Measurements from ENCODE around the gene BRWD1.

Gene BRWD1

DNA sequence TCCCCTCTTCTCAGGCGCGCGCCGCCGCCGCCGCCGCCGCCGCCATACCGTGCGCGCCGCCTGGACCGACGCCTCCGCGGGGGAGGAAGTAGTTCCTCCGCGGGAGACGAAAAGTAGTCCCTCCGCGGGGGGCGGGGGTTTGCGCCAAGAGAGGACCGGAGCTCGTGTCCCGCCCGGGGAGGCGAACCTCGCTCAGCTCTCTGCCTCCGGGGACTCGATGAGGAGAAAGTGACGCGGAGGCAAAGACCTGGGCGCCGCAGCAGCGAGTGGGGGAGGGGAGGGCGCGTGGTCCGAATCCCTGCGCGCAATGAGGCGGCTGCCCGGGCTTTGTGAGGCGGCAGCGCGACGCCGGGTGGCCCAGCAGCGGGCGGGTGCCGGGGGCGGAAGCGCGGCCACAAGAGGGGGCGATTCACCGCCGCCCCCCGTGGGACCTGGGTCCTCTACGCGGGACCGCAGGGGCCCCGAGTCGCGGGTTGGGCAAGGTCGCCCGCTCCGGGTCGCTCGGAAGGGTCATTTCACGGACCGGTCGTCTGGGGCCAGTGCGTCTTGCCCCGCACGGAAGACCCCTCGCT lies at the start of gene BRWD1:
TSS of gene BRWD1 (minus strand) at position 62 of the 572 bp plus-strand sequence. CDS start 141 bp downstream, outside the sequence.
- no peak for FAIRE-seq
- DNase-seq (ENCODE audit: insufficient read length, low spot score), result peak; percentile 82
- TF ChIP-seq POLR2A (IDR thresholded peaks at IDR 0.05; ENCODE audit: low read depth, low read length), result peak; percentile 88

DNA sequence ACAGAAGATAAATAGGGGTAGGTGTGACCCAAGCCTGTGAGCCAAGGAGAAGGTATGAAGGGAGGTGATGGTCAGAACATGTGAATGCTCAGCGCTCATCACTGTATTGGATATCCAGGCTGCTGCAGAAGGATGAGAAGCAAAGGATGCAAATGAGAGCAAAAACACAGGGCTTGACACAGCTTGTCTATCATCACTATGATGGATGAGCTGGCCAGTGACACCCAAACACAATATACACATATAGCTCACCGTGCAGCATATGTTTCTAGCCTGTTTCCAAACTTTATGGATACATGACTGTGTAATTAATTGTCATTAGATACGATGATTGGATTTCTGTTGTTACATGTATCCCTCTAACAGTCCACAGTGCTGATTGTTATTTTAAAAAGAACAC lies 49.3 kb upstream of the BRWD1 start:
- FAIRE-seq (no peak), DNase-seq (ENCODE audit: insufficient read length, low spot score) (no peak)
- TF ChIP-seq POLR2A (IDR thresholded peaks at IDR 0.05; ENCODE audit: low read depth, low read length), result no peak

DNA sequence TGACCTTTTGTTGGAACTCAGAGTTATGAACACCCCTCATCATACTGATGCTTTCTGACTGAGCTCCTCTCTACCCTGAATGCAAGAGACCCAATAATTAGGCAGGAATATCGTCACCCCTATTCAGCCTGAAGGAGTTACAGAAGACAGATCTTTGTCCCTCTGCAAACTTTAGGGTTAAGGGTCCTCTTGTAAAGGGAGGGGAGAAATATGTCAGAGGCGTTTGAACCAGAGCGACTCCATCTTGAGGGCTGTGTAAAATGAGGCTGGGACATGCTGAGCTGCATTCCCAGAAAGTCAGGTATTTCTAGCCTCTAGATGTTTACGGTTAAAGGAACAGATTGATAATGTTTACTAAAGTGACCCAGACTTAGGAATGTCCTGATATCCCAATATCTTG lies 46.0 kb upstream of the BRWD1 start:
- FAIRE-seq (no peak), DNase-seq (ENCODE audit: insufficient read length, low spot score) (no peak)
- no peak for TF ChIP-seq POLR2A (IDR thresholded peaks at IDR 0.05; ENCODE audit: low read depth, low read length)

DNA sequence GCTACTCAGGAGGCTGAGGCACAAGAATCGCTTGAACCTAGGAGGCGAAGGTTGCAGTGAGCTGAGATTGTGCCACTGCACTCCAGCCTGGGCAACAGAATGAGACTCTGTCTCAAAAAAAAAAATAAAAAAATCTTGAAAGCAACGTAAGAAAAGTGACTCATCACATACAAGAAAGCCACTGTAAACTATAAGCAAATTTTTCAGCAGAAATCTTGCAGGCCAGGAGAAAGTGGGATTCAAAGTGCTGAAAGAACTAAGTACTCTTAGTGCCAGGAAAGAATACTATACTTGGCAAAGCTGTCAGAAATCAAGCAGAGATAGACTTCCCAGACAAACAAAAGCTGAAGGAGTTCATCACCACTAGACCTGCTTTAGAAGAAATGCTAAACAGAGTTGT lies 39.9 kb upstream of the BRWD1 start:
- TF ChIP-seq POLR2A (IDR thresholded peaks at IDR 0.05; ENCODE audit: low read depth, low read length), result no peak
- no peak for DNase-seq (ENCODE audit: insufficient read length, low spot score)
- no peak for FAIRE-seq

DNA sequence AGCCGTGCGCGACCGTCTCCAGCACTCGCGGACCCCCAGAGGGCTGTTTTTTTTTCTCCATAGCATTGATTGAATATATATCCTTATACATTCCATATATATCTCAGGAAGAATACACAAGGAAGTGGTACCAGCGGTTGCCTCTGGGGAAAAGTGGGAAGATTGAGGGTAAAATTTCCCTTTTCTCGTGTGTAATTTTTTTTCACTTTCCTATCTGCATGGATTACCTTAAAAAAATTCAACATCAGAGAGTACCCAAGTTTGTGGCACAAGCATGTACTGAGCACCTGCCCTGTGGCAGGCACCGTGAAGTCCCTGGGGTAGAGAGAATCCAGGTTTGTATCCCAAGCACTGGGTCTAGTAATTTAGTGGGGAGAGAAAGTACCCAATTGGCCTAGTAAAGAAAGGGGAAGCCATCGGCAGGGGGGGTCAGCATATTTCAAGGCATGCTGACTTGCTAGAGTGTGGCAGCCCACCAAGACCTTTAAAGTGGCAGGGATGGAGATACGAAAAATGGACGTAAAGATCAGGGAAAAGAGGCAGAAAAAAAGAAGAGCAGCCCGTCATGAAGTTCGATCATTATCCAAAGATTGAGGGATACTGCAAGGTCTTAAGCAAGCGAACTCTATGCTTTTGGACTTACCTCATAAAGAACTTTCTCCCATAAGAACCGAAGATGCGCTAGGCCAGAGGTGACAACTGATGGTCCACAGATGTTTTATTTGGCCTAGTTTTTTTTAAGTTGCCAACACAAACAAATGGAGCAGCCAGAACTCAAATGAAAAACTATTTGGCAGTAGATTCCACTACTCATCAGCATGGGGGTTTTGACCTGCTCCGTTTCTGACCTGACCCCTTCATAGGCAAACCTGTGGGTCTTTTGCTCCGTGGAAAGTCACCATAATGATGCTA lies 36.9 kb upstream of the BRWD1 start:
- no peak for TF ChIP-seq POLR2A (IDR thresholded peaks at IDR 0.05; ENCODE audit: low read depth, low read length)
- no peak for FAIRE-seq

DNA sequence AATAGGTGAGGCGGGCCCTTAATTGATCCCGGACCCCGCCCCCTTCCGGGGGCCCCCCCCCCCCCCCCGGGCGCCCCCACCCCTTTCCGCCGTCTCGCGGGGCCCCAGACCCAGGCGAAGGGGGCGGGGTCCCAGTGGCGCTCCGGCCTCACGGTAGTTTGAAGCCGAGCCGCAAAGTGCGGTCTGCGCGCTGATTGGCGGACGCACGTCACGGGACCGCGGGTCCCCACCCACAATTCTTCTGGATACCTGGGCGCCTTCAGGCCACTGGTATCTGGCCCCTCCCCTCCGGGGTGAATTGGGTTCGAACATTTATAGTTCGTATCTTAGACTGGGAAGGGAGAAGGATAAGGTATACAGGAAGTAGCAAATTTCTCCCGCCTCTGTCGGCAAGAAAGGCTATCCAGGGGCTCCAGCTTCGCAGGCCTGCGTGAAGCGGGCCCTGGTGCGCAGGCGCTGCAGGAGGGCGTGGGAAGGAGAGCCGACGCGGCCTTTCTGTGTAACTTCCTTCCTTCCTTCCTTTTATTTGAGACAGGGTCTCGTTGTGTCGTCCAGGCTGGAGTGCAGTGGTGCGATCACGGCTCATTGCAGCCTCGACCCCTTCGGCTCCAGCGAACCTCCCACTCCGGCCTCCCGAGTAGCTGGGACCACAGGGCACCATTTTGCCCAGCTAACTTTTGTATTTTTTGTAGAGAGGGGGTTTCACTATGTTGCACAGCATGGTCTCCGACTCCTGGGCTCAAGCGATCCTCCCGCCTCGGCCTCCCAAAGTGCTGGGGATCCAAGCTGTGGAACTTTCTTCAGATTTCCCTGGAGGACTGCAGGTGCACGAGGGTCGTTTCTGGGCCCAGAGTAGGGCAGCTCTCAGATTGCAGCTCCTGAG lies 36.0 kb upstream of the BRWD1 start:
- DNase-seq (ENCODE audit: insufficient read length, low spot score), result peak; percentile 95
- no peak for TF ChIP-seq POLR2A (IDR thresholded peaks at IDR 0.05; ENCODE audit: low read depth, low read length)
- FAIRE-seq, result no peak

More for the DNA sequence above, 36.9 kb upstream of the BRWD1 start:
- no peak for DNase-seq (ENCODE audit: insufficient read length, low spot score)

DNA sequence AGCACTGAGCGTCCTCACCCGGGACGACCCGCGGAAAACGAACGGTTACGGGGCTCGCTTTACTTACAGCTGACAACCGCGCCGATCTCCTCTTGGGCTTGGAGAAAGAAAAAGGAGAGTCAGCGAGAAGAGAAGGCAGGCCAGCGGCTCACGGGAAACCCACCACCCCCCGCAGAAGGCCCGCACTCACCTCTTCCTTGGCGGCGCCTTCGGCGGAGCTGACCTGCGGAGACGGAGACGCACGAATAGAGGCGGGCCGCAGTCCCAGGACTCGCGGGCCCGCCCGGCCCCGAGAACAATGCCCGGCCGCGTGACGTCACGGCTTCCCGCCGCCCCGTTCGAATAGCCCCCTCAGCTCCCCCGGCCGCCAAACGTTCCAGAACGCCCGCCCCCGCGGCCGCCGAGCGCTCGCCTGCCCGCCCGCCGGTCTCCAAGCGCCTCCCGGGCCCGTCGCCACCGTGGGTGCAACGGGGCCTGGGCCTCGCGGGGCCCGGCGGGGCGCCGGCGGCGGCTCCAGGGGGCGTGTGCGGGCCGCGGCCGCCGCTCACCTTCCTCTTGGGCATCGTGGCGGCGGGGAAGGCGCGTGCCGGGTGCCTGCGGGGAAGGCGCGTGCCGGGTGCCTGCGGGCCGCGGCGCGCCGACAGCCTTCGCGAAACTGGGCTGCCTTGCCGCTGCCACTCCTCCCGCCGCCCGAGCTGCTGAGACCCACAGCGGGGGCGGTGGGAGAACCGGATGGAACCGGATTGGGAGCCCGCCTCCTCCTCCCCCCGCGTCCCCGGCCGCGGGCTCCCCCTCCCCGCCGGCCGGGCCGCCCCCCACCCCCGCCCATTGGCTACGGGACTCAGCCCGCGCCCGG lies 35.2 kb upstream of the BRWD1 start, which contains the start of gene HMGN1:
TSS of gene HMGN1 (minus strand) at position 734 of the 856 bp plus-strand sequence. CDS start at position 563, 171 bp downstream.
- TF ChIP-seq POLR2A (IDR thresholded peaks at IDR 0.05; ENCODE audit: low read depth, low read length), result peak; percentile 92
- no peak for FAIRE-seq
- DNase-seq (ENCODE audit: insufficient read length, low spot score), result peak; percentile 74

DNA sequence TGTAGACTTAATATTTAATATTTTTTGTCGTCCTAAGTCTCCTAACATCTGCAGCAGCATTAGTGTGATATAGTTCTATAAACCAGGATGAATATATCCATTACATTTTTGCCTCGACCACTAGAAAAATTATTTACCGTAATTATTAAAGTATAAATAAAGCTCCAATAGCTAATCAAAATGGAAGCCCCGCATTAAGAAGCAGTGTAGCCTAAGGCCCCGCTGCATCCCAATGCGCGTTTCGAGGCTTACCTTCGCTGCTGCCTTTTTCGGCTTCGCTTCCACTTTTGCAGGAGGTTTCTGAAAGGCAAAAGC lies 34.6 kb upstream of the BRWD1 start:
- DNase-seq (ENCODE audit: insufficient read length, low spot score), result no peak
- FAIRE-seq, result no peak
- TF ChIP-seq POLR2A (IDR thresholded peaks at IDR 0.05; ENCODE audit: low read depth, low read length), result no peak

DNA sequence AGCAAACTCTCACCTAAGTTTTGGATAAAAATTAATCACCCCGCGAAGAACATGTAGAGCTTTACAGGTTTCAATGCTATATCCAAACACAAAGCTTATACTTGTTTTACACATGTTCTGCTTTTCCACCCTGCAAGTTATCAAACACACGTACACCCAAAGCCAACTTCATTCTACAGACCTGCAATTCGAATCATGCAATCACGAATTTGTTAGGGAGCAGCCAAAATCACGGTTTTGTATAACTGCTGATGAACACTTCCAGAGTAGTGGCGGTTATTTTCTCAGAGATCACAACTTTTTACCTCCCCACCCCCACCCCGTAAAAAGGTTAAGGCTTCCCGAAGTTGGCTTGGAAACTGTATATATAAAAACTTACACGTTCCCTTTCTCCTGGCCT lies 34.1 kb upstream of the BRWD1 start:
- no peak for TF ChIP-seq POLR2A (IDR thresholded peaks at IDR 0.05; ENCODE audit: low read depth, low read length)
- no peak for DNase-seq (ENCODE audit: insufficient read length, low spot score)
- no peak for FAIRE-seq

DNA sequence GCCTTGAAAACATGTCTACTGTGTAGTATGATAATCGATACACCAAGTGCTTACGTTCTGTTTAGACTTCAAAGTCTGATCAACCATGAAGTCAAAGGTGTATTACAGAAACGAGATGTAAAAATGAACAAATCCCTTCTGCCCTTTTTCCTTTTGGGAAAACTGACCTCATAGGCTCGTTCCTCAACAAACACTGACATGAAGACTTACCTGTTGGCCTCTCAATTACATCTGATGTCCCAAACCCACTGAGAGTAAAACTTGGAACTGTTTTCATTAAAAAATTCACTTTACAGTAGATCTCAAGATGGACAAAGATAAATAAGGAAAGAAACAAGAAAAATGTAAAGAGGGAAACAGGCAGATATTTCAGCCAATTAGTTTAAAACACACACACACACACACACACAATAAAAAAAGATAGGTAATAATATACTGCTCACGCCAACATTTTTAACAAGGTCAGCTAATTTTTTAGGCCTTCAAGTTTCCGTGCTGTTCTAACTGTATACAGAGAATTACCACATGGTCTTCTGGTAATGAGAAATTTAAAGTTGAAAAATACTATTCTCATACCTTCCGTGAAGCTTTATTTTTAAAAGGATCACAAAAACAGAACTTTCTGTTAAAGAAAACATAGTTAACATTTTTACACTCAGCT lies 33.4 kb upstream of the BRWD1 start:
- FAIRE-seq, result no peak
- no peak for DNase-seq (ENCODE audit: insufficient read length, low spot score)
- TF ChIP-seq POLR2A (IDR thresholded peaks at IDR 0.05; ENCODE audit: low read depth, low read length), result no peak

DNA sequence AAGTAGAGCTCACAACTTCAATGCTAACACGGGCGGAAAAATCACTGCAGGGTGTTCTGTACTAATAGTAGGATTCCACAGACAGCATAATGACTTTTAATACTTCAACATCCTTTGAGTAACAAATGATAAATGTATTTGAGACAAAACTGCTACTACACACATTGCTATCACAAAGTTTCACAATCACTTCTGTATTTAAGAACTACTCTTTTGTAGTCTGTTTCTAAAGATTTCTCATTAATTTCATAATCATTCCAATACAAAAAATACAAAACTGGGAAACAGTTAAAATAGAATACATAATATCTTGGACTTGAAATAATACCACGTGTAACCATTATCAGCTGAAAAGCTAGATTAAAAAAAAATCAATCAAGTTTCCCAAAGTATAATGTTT lies 32.8 kb upstream of the BRWD1 start:
- DNase-seq (ENCODE audit: insufficient read length, low spot score) (no peak), FAIRE-seq (no peak)
- no peak for TF ChIP-seq POLR2A (IDR thresholded peaks at IDR 0.05; ENCODE audit: low read depth, low read length)

DNA sequence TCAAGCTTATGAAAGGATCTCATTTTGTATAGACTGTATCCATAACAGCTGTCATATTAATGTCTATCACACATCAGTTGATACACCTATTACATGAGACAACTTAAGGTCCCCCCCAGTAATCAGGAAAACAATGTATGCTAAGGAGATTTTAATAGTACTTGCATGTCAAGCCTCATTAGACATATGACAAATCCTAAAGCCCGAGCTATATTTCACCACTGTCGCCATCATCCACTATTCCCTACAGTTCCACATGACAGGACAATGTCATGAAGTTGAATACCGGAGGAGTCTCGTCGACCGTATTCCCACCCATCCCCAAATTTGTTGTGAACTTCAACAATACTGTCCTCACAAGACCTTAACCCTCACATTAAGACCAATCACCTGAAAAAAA lies 32.0 kb upstream of the BRWD1 start:
- FAIRE-seq, result no peak
- no peak for DNase-seq (ENCODE audit: insufficient read length, low spot score)

DNA sequence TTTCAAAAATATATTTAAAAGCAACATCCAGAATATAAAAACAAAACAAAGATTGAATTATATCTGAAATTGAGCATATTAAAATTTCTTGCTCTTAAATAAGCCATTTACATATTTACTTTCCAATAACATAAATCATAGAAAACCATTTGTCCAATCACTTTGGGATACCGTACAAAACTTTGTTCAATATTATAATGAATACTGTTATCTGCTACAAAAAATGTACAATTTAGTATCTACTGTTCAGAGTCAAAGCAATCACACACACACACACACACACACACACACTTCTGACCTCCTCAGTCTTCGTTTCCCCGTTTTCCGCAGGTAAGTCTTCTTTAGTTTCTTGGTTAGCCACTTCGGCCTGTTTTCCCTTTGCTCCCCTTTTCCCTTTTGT lies 31.4 kb upstream of the BRWD1 start:
- DNase-seq (ENCODE audit: insufficient read length, low spot score), result no peak
- FAIRE-seq, result no peak
- TF ChIP-seq POLR2A (IDR thresholded peaks at IDR 0.05; ENCODE audit: low read depth, low read length), result no peak

More for the DNA sequence above, 32.0 kb upstream of the BRWD1 start:
- TF ChIP-seq POLR2A (IDR thresholded peaks at IDR 0.05; ENCODE audit: low read depth, low read length), result no peak
